ENCODE data around the gene DPY30. TPM values are rescaled to one million over a fixed set of nuclear protein-coding genes. Genes with fewer than 3 reads are reported as not detected.
"Not testable (repeated sequence)": the region's sequence is repeated elsewhere in the genome, so short reads cannot be mapped to it uniquely, and the experiment has no call there.

DPY30 gene
- total and polyA plus RNA-seq, 2 donors (not counting 1 experiment from before 2014, with no cell fraction given): 43.4 to 56.8 TPM

DNA sequence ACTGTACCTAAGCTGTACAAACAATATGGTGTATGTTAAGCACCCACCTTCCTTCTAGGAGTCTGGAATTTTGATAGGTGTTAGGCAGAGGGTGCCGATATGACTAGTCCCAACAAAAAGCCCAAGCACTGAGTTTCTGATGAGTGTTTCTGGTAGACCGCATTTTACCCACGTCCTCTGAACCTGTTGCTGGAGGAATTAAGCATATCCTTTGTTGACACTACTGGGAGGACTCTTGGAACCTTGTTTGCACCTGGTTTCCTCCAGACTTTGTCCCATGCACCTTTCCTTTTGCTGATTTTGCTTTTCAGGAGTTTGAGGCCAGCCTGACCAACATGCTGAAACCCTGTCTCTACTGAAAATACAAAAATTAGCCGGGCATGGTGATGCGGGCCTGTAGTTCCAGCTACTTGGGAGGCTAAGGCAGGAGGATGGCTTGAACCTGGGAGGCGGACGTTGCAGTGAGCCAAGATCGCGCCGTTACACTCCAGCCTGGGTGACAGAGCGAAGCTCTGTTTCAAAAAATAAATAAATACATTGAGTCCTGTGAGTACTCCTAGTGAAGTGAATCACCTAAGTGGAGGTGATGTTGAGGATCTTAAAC, 12.3 kb upstream of the DPY30 start:
- POLR2A ChIA-PET: no interaction called here
- WGBS (ENCODE audit: insufficient coverage): 100% methylated on average over 1 of the region's 11 CpGs

DNA sequence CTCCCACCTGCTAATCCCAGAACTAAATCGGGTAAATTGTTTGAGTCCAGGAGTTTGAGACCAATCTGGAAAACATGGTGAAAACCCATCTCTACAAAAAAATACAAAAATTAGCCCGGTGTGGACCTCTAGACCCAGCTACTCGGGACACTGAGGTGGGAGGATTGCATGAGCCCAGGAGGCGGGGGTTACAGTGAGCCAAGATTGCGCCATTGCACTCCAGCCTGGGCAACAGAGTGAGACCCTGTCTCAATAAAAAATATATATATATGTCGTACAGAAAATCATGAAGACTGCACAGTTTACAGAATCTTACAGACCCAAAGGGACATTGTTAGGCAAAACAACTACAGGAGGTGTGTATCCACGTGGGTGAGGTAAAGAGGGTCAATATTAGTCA, 4.0 kb upstream of the DPY30 start:
- no peak overlapping the region for H3K4me2 ChIP-seq (replicated peaks; ENCODE audit: low read depth, low read length, poor library complexity, severe bottlenecking)
- intact Hi-C loops (cut with micrococcal nuclease): no loop called here
- 100% methylated on average over 1 of the region's 7 CpGs for WGBS (ENCODE audit: insufficient coverage)
- ATAC-seq (ENCODE audit: low read depth): no peak
- peaks cover 11% of the 10 kb centered on the region for H3K79me2 ChIP-seq (ENCODE audit: control insufficient read depth, insufficient read depth, low read length)
- no peak overlapping the region for H3K27ac ChIP-seq (ENCODE audit: low read length in 2 of 2)
- no peaks in the 10 kb centered on the region for H4K20me1 ChIP-seq (ENCODE audit: control insufficient read depth, insufficient read depth, low read length, poor library complexity, severe bottlenecking)
- CTCF ChIA-PET: no interaction called here
- no peak overlapping the region for H3K27ac Mint-ChIP-seq
- H3K9me3 Mint-ChIP-seq (ENCODE audit: insufficient read depth): no peaks in the 10 kb centered on the region
- peaks cover 5 to 11% of the 10 kb centered on the region in 2 donors for H3K4me1 ChIP-seq (ENCODE audit: control insufficient read depth in 2 of 2, insufficient read depth in 2 of 2, low read length in 2 of 2)
- H3K9me3 ChIP-seq (ENCODE audit: control extremely low read depth in 1 of 3, control insufficient read depth in 2 of 3, insufficient read depth in 1 of 3, low read length in 2 of 3): no peaks in the 10 kb centered on the region
- H3K9ac ChIP-seq (ENCODE audit: low read length): no peak overlapping the region
- H3K27me3 ChIP-seq (replicated peaks in 1 of 4; ENCODE audit: control extremely low read depth in 1 of 4, control insufficient read depth in 3 of 4, insufficient read depth in 4 of 4, low read length in 3 of 4): no peaks in the 10 kb centered on the region
- no peaks in the 10 kb centered on the region for H3K27me3 Mint-ChIP-seq
- no peak for TF ChIP-seq EZH2 (IDR thresholded peaks at IDR 0.05; ENCODE audit: borderline replicate concordance, insufficient read depth, low read depth, low read length, poor library complexity, severe bottlenecking)
- TF ChIP-seq, protein P1, sequence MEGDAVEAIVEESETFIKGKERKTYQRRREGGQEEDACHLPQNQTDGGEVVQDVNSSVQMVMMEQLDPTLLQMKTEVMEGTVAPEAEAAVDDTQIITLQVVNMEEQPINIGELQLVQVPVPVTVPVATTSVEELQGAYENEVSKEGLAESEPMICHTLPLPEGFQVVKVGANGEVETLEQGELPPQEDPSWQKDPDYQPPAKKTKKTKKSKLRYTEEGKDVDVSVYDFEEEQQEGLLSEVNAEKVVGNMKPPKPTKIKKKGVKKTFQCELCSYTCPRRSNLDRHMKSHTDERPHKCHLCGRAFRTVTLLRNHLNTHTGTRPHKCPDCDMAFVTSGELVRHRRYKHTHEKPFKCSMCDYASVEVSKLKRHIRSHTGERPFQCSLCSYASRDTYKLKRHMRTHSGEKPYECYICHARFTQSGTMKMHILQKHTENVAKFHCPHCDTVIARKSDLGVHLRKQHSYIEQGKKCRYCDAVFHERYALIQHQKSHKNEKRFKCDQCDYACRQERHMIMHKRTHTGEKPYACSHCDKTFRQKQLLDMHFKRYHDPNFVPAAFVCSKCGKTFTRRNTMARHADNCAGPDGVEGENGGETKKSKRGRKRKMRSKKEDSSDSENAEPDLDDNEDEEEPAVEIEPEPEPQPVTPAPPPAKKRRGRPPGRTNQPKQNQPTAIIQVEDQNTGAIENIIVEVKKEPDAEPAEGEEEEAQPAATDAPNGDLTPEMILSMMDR (IDR thresholded peaks at IDR 0.05): no peak
- no peak overlapping the region for H3K4me3 ChIP-seq (ENCODE audit: control extremely low read depth in 1 of 5, extremely low read depth in 1 of 5, insufficient read depth in 1 of 5, low read depth in 2 of 5, low read length in 4 of 5)
- peaks cover 16% of the 10 kb centered on the region for H3K4me1 Mint-ChIP-seq
- DNase-seq: no peak
- no peak overlapping the region for H3K4me3 Mint-ChIP-seq
- no peaks in the 10 kb centered on the region for H3K36me3 ChIP-seq (replicated peaks in 1 of 2; ENCODE audit: control extremely low read depth in 1 of 2, control insufficient read depth in 1 of 2, extremely low read depth in 1 of 2, insufficient read depth in 2 of 2, low read length in 1 of 2)
- no peak overlapping the region for H2AFZ ChIP-seq (ENCODE audit: insufficient read depth, low read depth, low read length, poor library complexity, severe bottlenecking)
- POLR2A ChIA-PET: no interaction called here

More for the DNA sequence above, 12.3 kb upstream of the DPY30 start:
- intact Hi-C loops (cut with micrococcal nuclease): no loop called here
- Histone ChIP-seq H3K4me3 (ENCODE audit: control extremely low read depth in 1 of 5, extremely low read depth in 1 of 5, insufficient read depth in 1 of 5, low read depth in 2 of 5, low read length in 4 of 5) (no peak overlapping the region), H2AFZ (ENCODE audit: insufficient read depth, low read depth, low read length, poor library complexity, severe bottlenecking) (no peak overlapping the region), H3K27me3 (replicated peaks in 1 of 4; ENCODE audit: control extremely low read depth in 1 of 4, control insufficient read depth in 3 of 4, insufficient read depth in 4 of 4, low read length in 3 of 4) (no peaks in the 10 kb centered on the region), H3K27ac (ENCODE audit: low read length in 2 of 2) (no peak overlapping the region), H3K36me3 (replicated peaks in 1 of 2; ENCODE audit: control extremely low read depth in 1 of 2, control insufficient read depth in 1 of 2, extremely low read depth in 1 of 2, insufficient read depth in 2 of 2, low read length in 1 of 2) (no peaks in the 10 kb centered on the region), H3K4me1 (ENCODE audit: control insufficient read depth in 2 of 2, insufficient read depth in 2 of 2, low read length in 2 of 2) (no peaks in the 10 kb centered on the region), H3K9ac (ENCODE audit: low read length) (no peak overlapping the region), H3K79me2 (ENCODE audit: control insufficient read depth, insufficient read depth, low read length) (no peaks in the 10 kb centered on the region), H4K20me1 (ENCODE audit: control insufficient read depth, insufficient read depth, low read length, poor library complexity, severe bottlenecking) (no peaks in the 10 kb centered on the region), H3K9me3 (ENCODE audit: control extremely low read depth in 1 of 3, control insufficient read depth in 2 of 3, insufficient read depth in 1 of 3, low read length in 2 of 3) (no peaks in the 10 kb centered on the region), H3K4me2 (replicated peaks; ENCODE audit: low read depth, low read length, poor library complexity, severe bottlenecking) (no peak overlapping the region)
- no peak for TF ChIP-seq EZH2 (IDR thresholded peaks at IDR 0.05; ENCODE audit: borderline replicate concordance, insufficient read depth, low read depth, low read length, poor library complexity, severe bottlenecking)
- TF ChIP-seq, protein P1 (IDR thresholded peaks at IDR 0.05): no peak
- Mint-ChIP-seq H3K4me1 (no peaks in the 10 kb centered on the region), H3K9me3 (ENCODE audit: insufficient read depth) (no peaks in the 10 kb centered on the region), H3K27ac (no peak overlapping the region), H3K27me3 (no peaks in the 10 kb centered on the region), H3K4me3 (no peak overlapping the region)
- DNase-seq: no peak
- CTCF ChIA-PET: no interaction called here
- no peak for ATAC-seq (ENCODE audit: low read depth)

DNA sequence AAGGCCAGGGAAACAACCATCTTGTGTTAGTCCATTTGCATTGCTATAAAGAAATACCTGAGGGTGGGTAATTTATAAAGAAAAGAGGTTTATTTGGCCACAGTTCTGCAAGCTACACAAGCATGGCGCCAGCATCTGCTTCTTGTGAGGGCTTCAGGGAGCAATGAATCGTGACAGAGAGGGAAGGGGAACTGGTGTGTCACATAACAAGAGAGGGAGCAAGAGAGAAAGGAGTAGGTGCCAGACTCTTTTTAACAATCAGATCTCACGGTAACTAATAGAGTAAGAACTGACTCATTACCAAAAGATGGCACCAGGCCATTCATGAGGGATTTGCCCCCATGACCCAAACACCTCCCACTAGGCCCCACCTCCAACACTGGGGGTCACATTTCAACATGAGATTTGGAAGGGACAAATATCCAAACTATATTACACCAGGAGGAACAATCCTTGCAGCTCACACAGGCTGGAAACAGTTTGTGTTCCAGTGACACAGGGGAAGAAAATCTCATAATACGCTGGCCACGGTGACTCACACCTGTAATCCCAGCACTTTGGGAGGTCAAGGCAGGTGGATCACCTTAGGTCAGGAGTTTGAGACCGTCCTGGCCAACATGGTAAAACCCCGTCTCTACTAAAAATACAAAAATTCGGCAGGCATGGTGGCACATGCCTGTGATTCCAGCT, 5.3 kb downstream of the DPY30 start:
- H3K4me1 Mint-ChIP-seq: peaks cover 26% of the 10 kb centered on the region
- H3K9ac ChIP-seq (ENCODE audit: low read length); ATAC-seq (ENCODE audit: low read depth); DNase-seq; H3K4me1 ChIP-seq (ENCODE audit: control insufficient read depth in 2 of 2, insufficient read depth in 2 of 2, low read length in 2 of 2); H3K4me3 Mint-ChIP-seq; H3K4me2 ChIP-seq (replicated peaks; ENCODE audit: low read depth, low read length, poor library complexity, severe bottlenecking); intact Hi-C loops (cut with micrococcal nuclease); H2AFZ ChIP-seq (ENCODE audit: insufficient read depth, low read depth, low read length, poor library complexity, severe bottlenecking); H3K9me3 Mint-ChIP-seq (ENCODE audit: insufficient read depth); H3K27me3 Mint-ChIP-seq; H3K4me3 ChIP-seq (ENCODE audit: control extremely low read depth in 1 of 5, extremely low read depth in 1 of 5, insufficient read depth in 1 of 5, low read depth in 2 of 5, low read length in 4 of 5); H3K27ac ChIP-seq (ENCODE audit: low read length in 2 of 2); H3K27me3 ChIP-seq (replicated peaks in 1 of 4; ENCODE audit: control extremely low read depth in 1 of 4, control insufficient read depth in 3 of 4, insufficient read depth in 4 of 4, low read length in 3 of 4); H3K9me3 ChIP-seq (ENCODE audit: control extremely low read depth in 1 of 3, control insufficient read depth in 2 of 3, insufficient read depth in 1 of 3, low read length in 2 of 3); H4K20me1 ChIP-seq (ENCODE audit: control insufficient read depth, insufficient read depth, low read length, poor library complexity, severe bottlenecking): not testable (repeated sequence)
- H3K27ac Mint-ChIP-seq: peak overlapping the region; percentile 42
- ChIA-PET POLR2A (interaction anchor here (1.1 kb wide), 1 partner anchor 29 kb away, joined by 3 read pairs; the partner anchor contains the start of gene SPAST), CTCF (interaction anchor here (1.4 kb wide), 1 partner anchor 16 kb away, joined by 4 read pairs; no protein-coding TSS in a partner anchor)
- 94% methylated on average over 6 of the region's 8 CpGs for WGBS (ENCODE audit: insufficient coverage)
- Histone ChIP-seq H3K79me2 (ENCODE audit: control insufficient read depth, insufficient read depth, low read length) (peaks cover 47% of the 10 kb centered on the region), H3K36me3 (replicated peaks in 1 of 2; ENCODE audit: control extremely low read depth in 1 of 2, control insufficient read depth in 1 of 2, extremely low read depth in 1 of 2, insufficient read depth in 2 of 2, low read length in 1 of 2) (peaks cover 0 to 19% of the 10 kb centered on the region in 2 experiments)
